H1 (cell line): ENCODE results near the gene FXR2. TPM values are rescaled to one million over a fixed set of nuclear protein-coding genes. Genes with fewer than 3 reads are reported as not detected.

Experiments
- BACH1 ChIP-seq: IDR thresholded peaks from 2 replicates; pipeline ENCODE4 v1.6.1; 2012; ENCODE audit warnings: low read length, improper control_type of control experiment
- CREB1 ChIP-seq: IDR thresholded peaks from 2 replicates; pipeline ENCODE4 v1.6.1; 2012; ENCODE audit warnings: inconsistent platforms
- EZH2 ChIP-seq: fragments of 200-600 bp; sonication (generic); IDR thresholded peaks from 2 replicates; pipeline ENCODE4 v1.7.1; 2012; ENCODE audit warnings: low read depth, mild to moderate bottlenecking, moderate library complexity, low read length, inconsistent platforms; ENCODE audit not compliant: severe bottlenecking
- FOSL1 ChIP-seq: IDR thresholded peaks from 2 replicates; pipeline ENCODE4 v1.6.1; 2011; ENCODE audit warnings: mild to moderate bottlenecking, low read depth, low read length, moderate library complexity; ENCODE audit not compliant: insufficient read depth
- JUN ChIP-seq: IDR thresholded peaks from 2 replicates; pipeline ENCODE4 v1.6.1; 2011; ENCODE audit warnings: low read depth, mild to moderate bottlenecking, improper control_type of control experiment, low read length
- JUND ChIP-seq: IDR thresholded peaks from 2 replicates; pipeline ENCODE4 v1.6.1; 2011; ENCODE audit warnings: mild to moderate bottlenecking, improper control_type of control experiment, low read length
- NRF1 ChIP-seq: IDR thresholded peaks from 2 replicates; pipeline ENCODE4 v1.6.1; 2011; ENCODE audit warnings: mild to moderate bottlenecking, low read depth, low read length, improper control_type of control experiment
- TCF12 ChIP-seq: IDR thresholded peaks from 2 replicates; pipeline ENCODE4 v1.6.1; 2011; ENCODE audit warnings: low read depth, mild to moderate bottlenecking, low read length
- TEAD4 ChIP-seq: IDR thresholded peaks from 2 replicates; pipeline ENCODE4 v1.6.1; 2012; ENCODE audit warnings: low read depth, low read length, inconsistent platforms, mixed read lengths
- polyA plus RNA-seq, 7 experiments: library from polyadenylated mRNA; depleted of rRNA in 3 of 7; stranded (reverse) in 5 of 7; unstranded in 2 of 7; fragments of >200 nt in 5 of 7; fragments of 200-250 nt in 2 of 7; gene quantifications; 1 replicate in 5 of 7; 2 replicates in 1 of 7; 4 replicates in 1 of 7; pipeline versions ENCODE4 v1.2.1 to v1.2.3, GENCODE V29; 2011 to 2013; ENCODE audit warnings: missing spikeins in 2 of 7, mixed read lengths in 2 of 7
- total RNA-seq: library from RNA; stranded (reverse); fragmentation: NEBNext Ultra II Directional; extraction: Animal tissue kit (Norgen Biotek cat#: 25700); gene quantifications from 2 replicates; pipeline ENCODE4 v1.2.1, GENCODE V29; 2021
- TF ChIP-seq, protein P1 (sequence below): fragments of 300-600 bp; sonication (generic); IDR thresholded peaks from 2 replicates; pipeline ENCODE4 v1.7.1; 2012; ENCODE audit warnings: low read length, moderate library complexity, mild to moderate bottlenecking, inconsistent platforms; ENCODE audit not compliant: insufficient replicate concordance
- TF ChIP-seq, protein P2 (sequence below): IDR thresholded peaks from 2 replicates; pipeline ENCODE4 v1.6.1; 2012; ENCODE audit warnings: inconsistent platforms

Gene FXR2
- total and polyA plus RNA-seq, 2 of the 8 experiments (the other 6 are each of a cell fraction or from before 2014, with no cell fraction given) = 26.2 to 44.0 TPM

DNA sequence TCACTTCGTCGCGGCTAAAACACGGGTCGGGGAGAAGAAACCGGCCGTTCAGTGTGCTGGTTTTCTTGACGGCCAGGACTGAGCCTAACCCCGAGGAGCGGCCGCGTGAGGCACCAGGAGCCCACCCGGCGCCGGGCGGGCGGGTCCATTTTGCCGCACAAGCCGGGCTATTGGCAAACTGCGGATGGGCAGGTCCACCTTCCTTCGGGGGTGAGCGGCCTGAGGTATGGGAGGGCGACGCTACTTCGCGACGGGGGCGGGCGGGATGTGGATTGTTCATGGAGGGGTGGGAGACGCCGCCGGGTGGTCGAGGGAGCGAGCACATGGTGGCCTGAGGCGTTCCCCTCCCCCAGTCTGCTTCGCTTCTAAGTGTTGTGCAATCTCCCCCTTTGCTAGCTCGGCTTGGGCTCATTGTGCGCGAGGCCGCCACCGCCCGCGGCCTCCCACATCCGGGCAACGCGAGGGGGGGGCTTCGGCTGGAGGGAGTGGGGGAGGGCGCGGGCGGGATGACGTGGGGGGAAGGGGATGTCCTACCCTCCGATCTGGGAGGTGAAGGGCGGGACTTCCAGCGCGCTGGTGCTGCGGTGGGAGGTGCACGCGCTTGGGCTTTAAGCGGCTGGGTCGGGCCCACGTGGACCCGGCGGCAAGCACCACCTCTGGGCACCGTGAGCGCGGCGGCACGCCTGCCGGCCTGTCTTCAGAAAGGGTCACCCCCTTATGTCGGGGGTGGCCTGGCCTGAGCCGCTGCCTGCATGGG lies 41.2 kb downstream of the FXR2 start (continued):
- TF ChIP-seq JUN (no peak), TEAD4 (no peak), JUND (no peak), NRF1 (no peak), FOSL1 (no peak), EZH2 (no peak), TCF12 (no peak), BACH1 (no peak), CREB1 (peak; percentile 88)
- TF ChIP-seq, protein P1, sequence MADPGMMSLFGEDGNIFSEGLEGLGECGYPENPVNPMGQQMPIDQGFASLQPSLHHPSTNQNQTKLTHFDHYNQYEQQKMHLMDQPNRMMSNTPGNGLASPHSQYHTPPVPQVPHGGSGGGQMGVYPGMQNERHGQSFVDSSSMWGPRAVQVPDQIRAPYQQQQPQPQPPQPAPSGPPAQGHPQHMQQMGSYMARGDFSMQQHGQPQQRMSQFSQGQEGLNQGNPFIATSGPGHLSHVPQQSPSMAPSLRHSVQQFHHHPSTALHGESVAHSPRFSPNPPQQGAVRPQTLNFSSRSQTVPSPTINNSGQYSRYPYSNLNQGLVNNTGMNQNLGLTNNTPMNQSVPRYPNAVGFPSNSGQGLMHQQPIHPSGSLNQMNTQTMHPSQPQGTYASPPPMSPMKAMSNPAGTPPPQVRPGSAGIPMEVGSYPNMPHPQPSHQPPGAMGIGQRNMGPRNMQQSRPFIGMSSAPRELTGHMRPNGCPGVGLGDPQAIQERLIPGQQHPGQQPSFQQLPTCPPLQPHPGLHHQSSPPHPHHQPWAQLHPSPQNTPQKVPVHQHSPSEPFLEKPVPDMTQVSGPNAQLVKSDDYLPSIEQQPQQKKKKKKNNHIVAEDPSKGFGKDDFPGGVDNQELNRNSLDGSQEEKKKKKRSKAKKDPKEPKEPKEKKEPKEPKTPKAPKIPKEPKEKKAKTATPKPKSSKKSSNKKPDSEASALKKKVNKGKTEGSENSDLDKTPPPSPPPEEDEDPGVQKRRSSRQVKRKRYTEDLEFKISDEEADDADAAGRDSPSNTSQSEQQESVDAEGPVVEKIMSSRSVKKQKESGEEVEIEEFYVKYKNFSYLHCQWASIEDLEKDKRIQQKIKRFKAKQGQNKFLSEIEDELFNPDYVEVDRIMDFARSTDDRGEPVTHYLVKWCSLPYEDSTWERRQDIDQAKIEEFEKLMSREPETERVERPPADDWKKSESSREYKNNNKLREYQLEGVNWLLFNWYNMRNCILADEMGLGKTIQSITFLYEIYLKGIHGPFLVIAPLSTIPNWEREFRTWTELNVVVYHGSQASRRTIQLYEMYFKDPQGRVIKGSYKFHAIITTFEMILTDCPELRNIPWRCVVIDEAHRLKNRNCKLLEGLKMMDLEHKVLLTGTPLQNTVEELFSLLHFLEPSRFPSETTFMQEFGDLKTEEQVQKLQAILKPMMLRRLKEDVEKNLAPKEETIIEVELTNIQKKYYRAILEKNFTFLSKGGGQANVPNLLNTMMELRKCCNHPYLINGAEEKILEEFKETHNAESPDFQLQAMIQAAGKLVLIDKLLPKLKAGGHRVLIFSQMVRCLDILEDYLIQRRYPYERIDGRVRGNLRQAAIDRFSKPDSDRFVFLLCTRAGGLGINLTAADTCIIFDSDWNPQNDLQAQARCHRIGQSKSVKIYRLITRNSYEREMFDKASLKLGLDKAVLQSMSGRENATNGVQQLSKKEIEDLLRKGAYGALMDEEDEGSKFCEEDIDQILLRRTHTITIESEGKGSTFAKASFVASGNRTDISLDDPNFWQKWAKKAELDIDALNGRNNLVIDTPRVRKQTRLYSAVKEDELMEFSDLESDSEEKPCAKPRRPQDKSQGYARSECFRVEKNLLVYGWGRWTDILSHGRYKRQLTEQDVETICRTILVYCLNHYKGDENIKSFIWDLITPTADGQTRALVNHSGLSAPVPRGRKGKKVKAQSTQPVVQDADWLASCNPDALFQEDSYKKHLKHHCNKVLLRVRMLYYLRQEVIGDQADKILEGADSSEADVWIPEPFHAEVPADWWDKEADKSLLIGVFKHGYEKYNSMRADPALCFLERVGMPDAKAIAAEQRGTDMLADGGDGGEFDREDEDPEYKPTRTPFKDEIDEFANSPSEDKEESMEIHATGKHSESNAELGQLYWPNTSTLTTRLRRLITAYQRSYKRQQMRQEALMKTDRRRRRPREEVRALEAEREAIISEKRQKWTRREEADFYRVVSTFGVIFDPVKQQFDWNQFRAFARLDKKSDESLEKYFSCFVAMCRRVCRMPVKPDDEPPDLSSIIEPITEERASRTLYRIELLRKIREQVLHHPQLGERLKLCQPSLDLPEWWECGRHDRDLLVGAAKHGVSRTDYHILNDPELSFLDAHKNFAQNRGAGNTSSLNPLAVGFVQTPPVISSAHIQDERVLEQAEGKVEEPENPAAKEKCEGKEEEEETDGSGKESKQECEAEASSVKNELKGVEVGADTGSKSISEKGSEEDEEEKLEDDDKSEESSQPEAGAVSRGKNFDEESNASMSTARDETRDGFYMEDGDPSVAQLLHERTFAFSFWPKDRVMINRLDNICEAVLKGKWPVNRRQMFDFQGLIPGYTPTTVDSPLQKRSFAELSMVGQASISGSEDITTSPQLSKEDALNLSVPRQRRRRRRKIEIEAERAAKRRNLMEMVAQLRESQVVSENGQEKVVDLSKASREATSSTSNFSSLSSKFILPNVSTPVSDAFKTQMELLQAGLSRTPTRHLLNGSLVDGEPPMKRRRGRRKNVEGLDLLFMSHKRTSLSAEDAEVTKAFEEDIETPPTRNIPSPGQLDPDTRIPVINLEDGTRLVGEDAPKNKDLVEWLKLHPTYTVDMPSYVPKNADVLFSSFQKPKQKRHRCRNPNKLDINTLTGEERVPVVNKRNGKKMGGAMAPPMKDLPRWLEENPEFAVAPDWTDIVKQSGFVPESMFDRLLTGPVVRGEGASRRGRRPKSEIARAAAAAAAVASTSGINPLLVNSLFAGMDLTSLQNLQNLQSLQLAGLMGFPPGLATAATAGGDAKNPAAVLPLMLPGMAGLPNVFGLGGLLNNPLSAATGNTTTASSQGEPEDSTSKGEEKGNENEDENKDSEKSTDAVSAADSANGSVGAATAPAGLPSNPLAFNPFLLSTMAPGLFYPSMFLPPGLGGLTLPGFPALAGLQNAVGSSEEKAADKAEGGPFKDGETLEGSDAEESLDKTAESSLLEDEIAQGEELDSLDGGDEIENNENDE = no peak
- TF ChIP-seq, protein P2, sequence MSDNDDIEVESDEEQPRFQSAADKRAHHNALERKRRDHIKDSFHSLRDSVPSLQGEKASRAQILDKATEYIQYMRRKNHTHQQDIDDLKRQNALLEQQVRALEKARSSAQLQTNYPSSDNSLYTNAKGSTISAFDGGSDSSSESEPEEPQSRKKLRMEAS = peak; percentile 93
